Panc1 (cell line): ENCODE measurements around the gene NR1H4.

ENCODE experiments used
- POLR2AphosphoS5 ChIP-seq: IDR thresholded peaks from 2 replicates; pipeline ENCODE4 v1.6.1; 2012; ENCODE audit warnings: mild to moderate bottlenecking, low read depth, low read length, moderate library complexity
- SIN3A ChIP-seq: IDR thresholded peaks from 2 replicates; pipeline ENCODE4 v1.6.1; 2012; ENCODE audit warnings: low read depth, mild to moderate bottlenecking, low read length, moderate library complexity, borderline replicate concordance; ENCODE audit not compliant: insufficient read depth
- TF ChIP-seq, protein P1 (sequence below): fragments of 450-650 bp; IDR thresholded peaks from 2 replicates; pipeline ENCODE4 v1.5.1; 2017; ENCODE audit warnings: mild to moderate bottlenecking

DNA sequence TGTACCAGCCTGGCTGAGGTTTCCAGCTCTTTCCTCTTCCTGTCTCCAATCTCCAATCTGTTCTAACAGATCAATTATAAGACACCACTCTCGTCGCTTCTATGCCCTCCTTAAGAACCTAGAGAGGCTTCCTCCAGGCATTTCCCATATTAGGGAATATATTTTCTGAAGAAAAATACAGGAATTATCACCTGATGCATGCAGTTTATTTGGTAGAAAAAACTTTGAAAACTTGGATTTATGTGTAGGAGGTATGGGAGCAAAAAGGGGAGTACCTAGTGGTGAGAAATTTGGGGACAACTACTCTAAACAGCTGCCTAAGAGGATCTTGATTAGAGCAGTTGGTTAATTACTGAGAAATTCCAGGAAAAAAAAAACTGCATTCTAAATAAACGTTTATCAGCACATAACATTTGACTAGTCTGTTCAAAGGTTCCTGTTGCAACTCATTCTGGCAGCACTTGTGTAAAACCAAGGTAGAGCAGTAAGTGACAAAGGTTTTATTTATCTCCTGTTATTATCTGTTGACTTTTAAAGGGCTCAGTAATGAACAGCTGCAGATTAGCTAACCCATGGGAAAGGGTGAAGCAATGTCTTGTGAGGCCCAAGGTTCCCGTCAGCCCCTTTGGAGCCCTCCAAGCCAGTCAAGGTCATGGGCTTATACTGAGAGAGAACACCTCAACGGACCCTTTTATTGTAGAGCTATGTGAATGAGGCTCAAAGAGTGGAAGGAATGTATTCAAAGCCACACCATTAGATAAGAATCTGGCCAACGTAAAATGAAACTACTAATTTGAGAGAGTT lies 36.4 kb upstream of the NR1H4 start:
- TF ChIP-seq, protein P1, sequence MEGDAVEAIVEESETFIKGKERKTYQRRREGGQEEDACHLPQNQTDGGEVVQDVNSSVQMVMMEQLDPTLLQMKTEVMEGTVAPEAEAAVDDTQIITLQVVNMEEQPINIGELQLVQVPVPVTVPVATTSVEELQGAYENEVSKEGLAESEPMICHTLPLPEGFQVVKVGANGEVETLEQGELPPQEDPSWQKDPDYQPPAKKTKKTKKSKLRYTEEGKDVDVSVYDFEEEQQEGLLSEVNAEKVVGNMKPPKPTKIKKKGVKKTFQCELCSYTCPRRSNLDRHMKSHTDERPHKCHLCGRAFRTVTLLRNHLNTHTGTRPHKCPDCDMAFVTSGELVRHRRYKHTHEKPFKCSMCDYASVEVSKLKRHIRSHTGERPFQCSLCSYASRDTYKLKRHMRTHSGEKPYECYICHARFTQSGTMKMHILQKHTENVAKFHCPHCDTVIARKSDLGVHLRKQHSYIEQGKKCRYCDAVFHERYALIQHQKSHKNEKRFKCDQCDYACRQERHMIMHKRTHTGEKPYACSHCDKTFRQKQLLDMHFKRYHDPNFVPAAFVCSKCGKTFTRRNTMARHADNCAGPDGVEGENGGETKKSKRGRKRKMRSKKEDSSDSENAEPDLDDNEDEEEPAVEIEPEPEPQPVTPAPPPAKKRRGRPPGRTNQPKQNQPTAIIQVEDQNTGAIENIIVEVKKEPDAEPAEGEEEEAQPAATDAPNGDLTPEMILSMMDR, result no peak
- TF ChIP-seq SIN3A (no peak), POLR2AphosphoS5 (no peak)
